MM.1S (cell line): ENCODE results near the gene TAC1.

Experiments
- DNase-seq: peaks from one replicate; pipeline ENCODE4 v3.0.0-alpha.2; 2015
- H2AFZ ChIP-seq: fragments of 300-600 bp; sonication (generic); 2 replicates; pipeline ENCODE4 v1.6.0; 2016; ENCODE audit warnings: antibody characterized with exemption, low read length
- H3F3A ChIP-seq: fragments of 300-600 bp; sonication (generic); 2 replicates; pipeline ENCODE4 v1.6.1; 2016; ENCODE audit warnings: mild to moderate bottlenecking, antibody characterized with exemption, low read length, moderate library complexity, mixed read lengths; ENCODE audit not compliant: insufficient read depth
- H3K27ac ChIP-seq: fragments of 300-600 bp; sonication (generic); 2 replicates; pipeline ENCODE4 v1.5.1; 2016; ENCODE audit warnings: mild to moderate bottlenecking, low read length
- H3K27me3 ChIP-seq: fragments of 300-600 bp; sonication (generic); replicated peaks from 2 replicates; pipeline ENCODE4 v1.6.0; 2016; ENCODE audit warnings: low read length; ENCODE audit not compliant: insufficient read depth
- H3K36me3 ChIP-seq: fragments of 300-600 bp; sonication (generic); replicated peaks from 2 replicates; pipeline ENCODE4 v1.6.1; 2016; ENCODE audit warnings: mild to moderate bottlenecking, low read length, mixed read lengths; ENCODE audit not compliant: insufficient read depth
- H3K4me1 ChIP-seq: fragments of 300-600 bp; sonication (generic); 2 replicates; pipeline ENCODE4 v1.6.1; 2016; ENCODE audit warnings: low read length, mixed read lengths
- H3K4me2 ChIP-seq: fragments of 300-600 bp; sonication (generic); 2 replicates; pipeline ENCODE4 v1.6.0; 2016; ENCODE audit warnings: low read depth, low read length
- H3K4me3 ChIP-seq: fragments of 300-600 bp; sonication (generic); 2 replicates; pipeline ENCODE4 v1.5.1; 2016; ENCODE audit warnings: low read length, mixed read lengths
- H3K79me2 ChIP-seq: fragments of 300-600 bp; sonication (generic); 2 replicates; pipeline ENCODE4 v1.6.1; 2016; ENCODE audit warnings: mixed run types, low read length, mixed read lengths
- H3K9ac ChIP-seq: fragments of 300-600 bp; sonication (generic); 2 replicates; pipeline ENCODE4 v1.6.1; 2016; ENCODE audit warnings: low read length, mixed read lengths
- H3K9me2 ChIP-seq: fragments of 300-600 bp; sonication (generic); replicated peaks from 2 replicates; pipeline ENCODE4 v1.6.1; 2016; ENCODE audit warnings: mild to moderate bottlenecking, low read length, mixed read lengths; ENCODE audit not compliant: insufficient read depth
- H3K9me3 ChIP-seq: fragments of 300-600 bp; sonication (generic); replicated peaks from 2 replicates; pipeline ENCODE4 v1.6.1; 2016; ENCODE audit warnings: mild to moderate bottlenecking, low read length, mixed read lengths; ENCODE audit not compliant: insufficient read depth
- H4K20me1 ChIP-seq: fragments of 300-600 bp; sonication (generic); 2 replicates; pipeline ENCODE4 v1.6.1; 2016; ENCODE audit warnings: mild to moderate bottlenecking, low read length, moderate library complexity, mixed read lengths; ENCODE audit not compliant: insufficient read depth
- EZH2 ChIP-seq: fragments of 300-600 bp; sonication (generic); optimal IDR thresholded peaks from 2 replicates; pipeline ENCODE3; 2017; ENCODE audit warnings: low read depth, mild to moderate bottlenecking, antibody characterized with exemption, low read length, mixed read lengths
- EZH2phosphoT487 ChIP-seq: fragments of 300-600 bp; sonication (generic); IDR thresholded peaks from 2 replicates; pipeline ENCODE4 v1.6.1; 2018; ENCODE audit warnings: antibody characterized with exemption, low read length
- TF ChIP-seq, protein P1 (sequence below): fragments of 300-600 bp; sonication (generic); IDR thresholded peaks from 2 replicates; pipeline ENCODE4 v1.5.1; 2016; ENCODE audit warnings: antibody characterized with exemption, low read length, mixed read lengths

TAC1 gene

DNA sequence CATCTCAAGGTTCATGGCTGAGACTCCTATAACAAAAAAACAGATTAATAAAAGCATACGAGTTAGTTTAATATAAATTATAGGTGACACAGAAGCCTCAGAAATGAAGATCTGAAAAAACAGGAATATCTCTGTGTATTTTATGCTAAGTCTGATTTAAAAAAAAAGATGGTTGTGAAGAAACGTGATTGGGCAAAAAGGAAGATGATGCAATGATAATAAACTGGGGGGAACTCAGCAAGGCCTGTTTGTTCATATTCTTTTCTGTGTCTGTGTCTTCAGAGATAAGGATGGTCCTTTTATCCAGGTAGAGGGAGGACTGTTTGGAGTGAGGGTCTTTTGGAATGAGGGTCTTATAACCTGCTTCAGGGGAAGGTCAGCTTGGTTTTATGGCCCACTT is 25.9 kb downstream of the TAC1 start:
- no peak overlapping the region for H3K4me2 ChIP-seq

DNA sequence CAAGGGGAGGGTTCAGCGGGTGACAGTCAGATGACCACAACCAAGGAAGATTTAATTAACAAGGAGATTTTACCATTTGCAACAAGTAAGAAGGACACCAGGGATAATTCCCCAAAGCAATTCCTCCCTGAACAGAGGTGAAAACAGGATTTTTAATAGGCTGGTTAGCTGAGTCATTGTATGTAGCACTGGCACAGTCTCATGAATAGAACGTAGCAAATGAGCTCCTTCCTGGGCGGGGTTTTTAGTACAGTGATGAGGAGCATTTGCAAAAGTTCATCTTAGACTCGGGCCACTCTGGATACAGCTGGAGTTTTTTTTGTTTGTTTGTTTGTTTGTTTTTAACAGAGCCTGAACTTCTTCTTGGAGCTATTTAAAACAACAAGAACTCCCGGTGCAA is 39.0 kb downstream of the TAC1 start:
- Histone ChIP-seq H3K4me2 (no peak overlapping the region), H3K36me3 (no peaks in the 10 kb centered on the region), H3K9me3 (no peaks in the 10 kb centered on the region), H2AFZ (no peak overlapping the region), H3K9me2 (no peaks in the 10 kb centered on the region), H3K4me3 (no peak overlapping the region), H3K27ac (no peak overlapping the region), H3K9ac (no peak overlapping the region), H3K79me2 (no peaks in the 10 kb centered on the region), H4K20me1 (no peaks in the 10 kb centered on the region), H3F3A (no peaks in the 10 kb centered on the region), H3K4me1 (no peaks in the 10 kb centered on the region), H3K27me3 (no peaks in the 10 kb centered on the region)
- no peak for DNase-seq
- TF ChIP-seq, protein P1, sequence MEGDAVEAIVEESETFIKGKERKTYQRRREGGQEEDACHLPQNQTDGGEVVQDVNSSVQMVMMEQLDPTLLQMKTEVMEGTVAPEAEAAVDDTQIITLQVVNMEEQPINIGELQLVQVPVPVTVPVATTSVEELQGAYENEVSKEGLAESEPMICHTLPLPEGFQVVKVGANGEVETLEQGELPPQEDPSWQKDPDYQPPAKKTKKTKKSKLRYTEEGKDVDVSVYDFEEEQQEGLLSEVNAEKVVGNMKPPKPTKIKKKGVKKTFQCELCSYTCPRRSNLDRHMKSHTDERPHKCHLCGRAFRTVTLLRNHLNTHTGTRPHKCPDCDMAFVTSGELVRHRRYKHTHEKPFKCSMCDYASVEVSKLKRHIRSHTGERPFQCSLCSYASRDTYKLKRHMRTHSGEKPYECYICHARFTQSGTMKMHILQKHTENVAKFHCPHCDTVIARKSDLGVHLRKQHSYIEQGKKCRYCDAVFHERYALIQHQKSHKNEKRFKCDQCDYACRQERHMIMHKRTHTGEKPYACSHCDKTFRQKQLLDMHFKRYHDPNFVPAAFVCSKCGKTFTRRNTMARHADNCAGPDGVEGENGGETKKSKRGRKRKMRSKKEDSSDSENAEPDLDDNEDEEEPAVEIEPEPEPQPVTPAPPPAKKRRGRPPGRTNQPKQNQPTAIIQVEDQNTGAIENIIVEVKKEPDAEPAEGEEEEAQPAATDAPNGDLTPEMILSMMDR: no peak
- no peak for TF ChIP-seq EZH2phosphoT487
- no peak for TF ChIP-seq EZH2

More for the DNA sequence above, 25.9 kb downstream of the TAC1 start:
- Histone ChIP-seq H3K27me3 (no peaks in the 10 kb centered on the region), H3K27ac (no peak overlapping the region), H3K4me3 (no peak overlapping the region), H3K9me3 (no peaks in the 10 kb centered on the region), H3K9me2 (no peaks in the 10 kb centered on the region), H3K9ac (no peak overlapping the region), H3K4me1 (no peaks in the 10 kb centered on the region), H4K20me1 (no peaks in the 10 kb centered on the region), H3F3A (no peaks in the 10 kb centered on the region), H3K79me2 (no peaks in the 10 kb centered on the region), H2AFZ (no peak overlapping the region), H3K36me3 (no peaks in the 10 kb centered on the region)
- no peak for DNase-seq
- TF ChIP-seq EZH2 (no peak), EZH2phosphoT487 (no peak)
- TF ChIP-seq, protein P1: no peak

DNA sequence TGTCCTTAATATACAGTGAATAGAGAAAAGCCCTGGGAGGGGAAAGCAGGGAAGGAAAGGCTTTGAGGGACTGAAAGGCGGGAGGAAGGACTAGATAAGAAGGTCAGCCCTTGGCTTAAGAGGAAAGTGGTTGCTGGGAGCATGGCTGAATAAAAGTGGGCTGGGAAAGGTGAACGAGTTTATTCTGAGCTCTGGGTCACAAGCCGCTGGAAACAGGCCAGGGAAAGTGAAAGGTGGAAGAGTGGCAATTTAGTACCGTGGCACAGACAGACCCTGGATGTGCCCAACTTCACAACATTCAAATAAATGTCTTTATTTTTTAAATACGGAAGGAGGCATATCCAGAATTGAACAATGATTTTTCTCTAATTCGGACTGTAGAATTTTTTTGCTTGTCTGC is 39.7 kb downstream of the TAC1 start:
- Histone ChIP-seq H3K4me3 (no peak overlapping the region), H3F3A (no peaks in the 10 kb centered on the region), H3K4me1 (no peaks in the 10 kb centered on the region), H3K27ac (no peak overlapping the region), H2AFZ (no peak overlapping the region), H3K9me3 (no peaks in the 10 kb centered on the region), H3K4me2 (no peak overlapping the region), H4K20me1 (no peaks in the 10 kb centered on the region), H3K79me2 (no peaks in the 10 kb centered on the region), H3K9ac (no peak overlapping the region), H3K9me2 (no peaks in the 10 kb centered on the region), H3K27me3 (no peaks in the 10 kb centered on the region), H3K36me3 (no peaks in the 10 kb centered on the region)
- no peak for DNase-seq
- TF ChIP-seq EZH2phosphoT487 (no peak), EZH2 (no peak)
- TF ChIP-seq, protein P1: no peak
